ENCODE measurements around the gene TRMT11.

DNA sequence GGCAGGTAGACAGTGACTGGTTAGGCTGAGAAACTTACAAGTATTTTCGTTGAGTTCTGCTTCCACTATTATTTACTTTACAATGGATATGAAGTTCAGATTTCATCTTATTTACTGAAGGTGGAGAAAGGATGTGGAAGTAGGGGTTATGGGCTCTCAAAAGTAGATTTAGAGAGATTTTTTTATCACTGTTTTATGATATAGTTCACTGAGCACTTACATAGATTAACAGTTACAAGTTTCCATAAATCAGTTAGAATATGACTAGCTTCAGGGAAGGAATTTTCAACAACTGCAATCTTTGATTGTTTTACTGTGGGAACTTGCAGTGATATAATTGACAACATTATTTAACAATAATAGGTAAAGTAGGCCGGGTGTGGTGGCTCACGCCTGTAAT is 7.2 kb upstream of the TRMT11 start:
- TF ChIP-seq POLR2AphosphoS5 (IDR thresholded peaks at IDR 0.05; ENCODE audit: low read depth, low read length) (no peak), TAF1 (IDR thresholded peaks at IDR 0.05; ENCODE audit: borderline replicate concordance, insufficient read depth, low read length) (no peak), SIN3A (IDR thresholded peaks at IDR 0.05; ENCODE audit: borderline replicate concordance, insufficient read depth, low read length) (no peak)
- TF ChIP-seq, protein P1, sequence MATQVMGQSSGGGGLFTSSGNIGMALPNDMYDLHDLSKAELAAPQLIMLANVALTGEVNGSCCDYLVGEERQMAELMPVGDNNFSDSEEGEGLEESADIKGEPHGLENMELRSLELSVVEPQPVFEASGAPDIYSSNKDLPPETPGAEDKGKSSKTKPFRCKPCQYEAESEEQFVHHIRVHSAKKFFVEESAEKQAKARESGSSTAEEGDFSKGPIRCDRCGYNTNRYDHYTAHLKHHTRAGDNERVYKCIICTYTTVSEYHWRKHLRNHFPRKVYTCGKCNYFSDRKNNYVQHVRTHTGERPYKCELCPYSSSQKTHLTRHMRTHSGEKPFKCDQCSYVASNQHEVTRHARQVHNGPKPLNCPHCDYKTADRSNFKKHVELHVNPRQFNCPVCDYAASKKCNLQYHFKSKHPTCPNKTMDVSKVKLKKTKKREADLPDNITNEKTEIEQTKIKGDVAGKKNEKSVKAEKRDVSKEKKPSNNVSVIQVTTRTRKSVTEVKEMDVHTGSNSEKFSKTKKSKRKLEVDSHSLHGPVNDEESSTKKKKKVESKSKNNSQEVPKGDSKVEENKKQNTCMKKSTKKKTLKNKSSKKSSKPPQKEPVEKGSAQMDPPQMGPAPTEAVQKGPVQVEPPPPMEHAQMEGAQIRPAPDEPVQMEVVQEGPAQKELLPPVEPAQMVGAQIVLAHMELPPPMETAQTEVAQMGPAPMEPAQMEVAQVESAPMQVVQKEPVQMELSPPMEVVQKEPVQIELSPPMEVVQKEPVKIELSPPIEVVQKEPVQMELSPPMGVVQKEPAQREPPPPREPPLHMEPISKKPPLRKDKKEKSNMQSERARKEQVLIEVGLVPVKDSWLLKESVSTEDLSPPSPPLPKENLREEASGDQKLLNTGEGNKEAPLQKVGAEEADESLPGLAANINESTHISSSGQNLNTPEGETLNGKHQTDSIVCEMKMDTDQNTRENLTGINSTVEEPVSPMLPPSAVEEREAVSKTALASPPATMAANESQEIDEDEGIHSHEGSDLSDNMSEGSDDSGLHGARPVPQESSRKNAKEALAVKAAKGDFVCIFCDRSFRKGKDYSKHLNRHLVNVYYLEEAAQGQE (IDR thresholded peaks at IDR 0.05; ENCODE audit: insufficient read depth in 1 of 2, low read depth in 2 of 2, low read length in 2 of 2) = no peak
